ENCODE data around the gene GIMAP6. TPM values are rescaled to one million over a fixed set of nuclear protein-coding genes. Genes with fewer than 3 reads are reported as not detected.

Gene GIMAP6
- total RNA-seq, 1 donor from 2014 or later = 20.5 TPM

GRCh38 chr7:150585199-150585598, 47.0 kb downstream of the GIMAP6 start:
- no peak for DNase-seq (ENCODE audit: low spot score)

GRCh38 chr7:150580638-150581394, 51.4 kb downstream of the GIMAP6 start:
- DNase-seq (ENCODE audit: low spot score) = no peak

GRCh38 chr7:150579979-150580637, 52.1 kb downstream of the GIMAP6 start:
- peak; percentile 60 for DNase-seq (ENCODE audit: low spot score)

Other genes with a start within 250 kb of the GIMAP6 start
- 11.4 TPM for gene GIMAP8, start 181.8 kb downstream of the GIMAP6 start, total RNA-seq
- gene GIMAP7, start 117.5 kb downstream of the GIMAP6 start, total RNA-seq = 16.9 TPM
- 39.9 TPM for gene GIMAP4, start 65.0 kb downstream of the GIMAP6 start, total RNA-seq
- gene GIMAP2, start 53.3 kb upstream of the GIMAP6 start, total RNA-seq = 19.1 TPM
- gene GIMAP1, start 84.2 kb upstream of the GIMAP6 start, total RNA-seq = 5.1 TPM
- gene GIMAP5, start 105.0 kb upstream of the GIMAP6 start, total RNA-seq = 9.8 TPM
- 304 TPM for gene TMEM176B, start 168.0 kb upstream of the GIMAP6 start, total RNA-seq
- 246 TPM for gene TMEM176A, start 168.4 kb upstream of the GIMAP6 start, total RNA-seq
- gene AOC1, start 220.1 kb upstream of the GIMAP6 start, total RNA-seq = 8.4 TPM